ENCODE data around the gene PEX7.

DNA sequence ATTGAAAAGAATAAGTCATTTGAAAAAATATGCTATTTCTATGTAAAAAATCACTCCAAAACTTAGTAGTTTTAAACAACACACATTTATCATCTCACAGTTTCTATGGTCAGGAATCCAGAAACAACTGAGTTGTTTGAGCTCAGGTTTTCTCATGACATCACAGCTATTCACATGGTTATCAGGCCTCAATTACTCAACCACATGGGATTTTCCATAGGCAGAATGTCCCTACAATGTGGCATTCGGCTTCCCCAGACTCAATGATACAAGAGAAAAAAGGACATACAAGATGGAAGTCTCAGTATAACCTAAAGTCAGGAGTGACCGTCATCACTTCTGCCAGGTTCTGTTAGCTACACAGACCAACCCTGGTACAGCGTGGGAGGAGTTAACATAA lies 96.3 kb downstream of the PEX7 start:
- TF ChIP-seq CTCF (IDR thresholded peaks at IDR 0.05 in 2 of 3, conservative IDR thresholded peaks at IDR 0.05 in 1 of 3; ENCODE audit: control insufficient read depth in 2 of 3, extremely low read depth in 1 of 3, insufficient read depth in 1 of 3, low read depth in 3 of 3, low read length in 3 of 3) (no peak), EZH2 (IDR thresholded peaks at IDR 0.05; ENCODE audit: borderline replicate concordance, control insufficient read depth, low read depth, low read length) (no peak)
